ENCODE data around the gene CD300LD. TPM values are rescaled to one million over a fixed set of nuclear protein-coding genes. Genes with fewer than 3 reads are reported as not detected.

The CD300LD gene
- not detected in 2 replicates for total RNA-seq (2021)
- not detected for Bru-seq, nascent RNA
- BruChase-seq, experiment 1, labeled RNA remaining after a 2-hour chase: not detected
- BruChase-seq, experiment 2, labeled RNA remaining after a 6-hour chase: percentile 6 among the genes with signal in this experiment
- long read RNA-seq: 0 reads

GRCh38 chr17:74592087-74592990, at the start of gene CD300LD:
Gene CD300LD (minus strand): TSS chr17:74592283. CDS start chr17:74592202, 81 bp downstream.
- intact Hi-C loops (cut with micrococcal nuclease; ENCODE audit: unreplicated experiment): no loop called here
- CTCF ChIA-PET: no interaction called here
- no peak within 1 kb of the TSS for H3K27ac ChIP-seq (ENCODE audit: low read depth, low read length, poor library complexity, severe bottlenecking)
- H3K4me1 ChIP-seq (ENCODE audit: insufficient read depth, low read length, poor library complexity, severe bottlenecking): no peaks in the 10 kb centered on the region
- DNase-seq (ENCODE audit: low spot score): no peak
- H3K27me3 ChIP-seq (replicated peaks; ENCODE audit: insufficient read depth, low read depth, low read length, poor library complexity): peaks cover 6% of the 10 kb centered on the region
- TF ChIP-seq EZH2 (IDR thresholded peaks at IDR 0.05; ENCODE audit: borderline replicate concordance, low read depth, low read length, poor library complexity, severe bottlenecking): no peak
- TF ChIP-seq, protein P1, sequence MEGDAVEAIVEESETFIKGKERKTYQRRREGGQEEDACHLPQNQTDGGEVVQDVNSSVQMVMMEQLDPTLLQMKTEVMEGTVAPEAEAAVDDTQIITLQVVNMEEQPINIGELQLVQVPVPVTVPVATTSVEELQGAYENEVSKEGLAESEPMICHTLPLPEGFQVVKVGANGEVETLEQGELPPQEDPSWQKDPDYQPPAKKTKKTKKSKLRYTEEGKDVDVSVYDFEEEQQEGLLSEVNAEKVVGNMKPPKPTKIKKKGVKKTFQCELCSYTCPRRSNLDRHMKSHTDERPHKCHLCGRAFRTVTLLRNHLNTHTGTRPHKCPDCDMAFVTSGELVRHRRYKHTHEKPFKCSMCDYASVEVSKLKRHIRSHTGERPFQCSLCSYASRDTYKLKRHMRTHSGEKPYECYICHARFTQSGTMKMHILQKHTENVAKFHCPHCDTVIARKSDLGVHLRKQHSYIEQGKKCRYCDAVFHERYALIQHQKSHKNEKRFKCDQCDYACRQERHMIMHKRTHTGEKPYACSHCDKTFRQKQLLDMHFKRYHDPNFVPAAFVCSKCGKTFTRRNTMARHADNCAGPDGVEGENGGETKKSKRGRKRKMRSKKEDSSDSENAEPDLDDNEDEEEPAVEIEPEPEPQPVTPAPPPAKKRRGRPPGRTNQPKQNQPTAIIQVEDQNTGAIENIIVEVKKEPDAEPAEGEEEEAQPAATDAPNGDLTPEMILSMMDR (conservative IDR thresholded peaks at IDR 0.05; ENCODE audit: low read depth, low read length): no peak
- no peak within 1 kb of the TSS for H3K4me3 ChIP-seq (ENCODE audit: low read depth, low read length, poor library complexity, severe bottlenecking)
- no peaks in the 10 kb centered on the region for H3K36me3 ChIP-seq (ENCODE audit: insufficient read depth, low read length, poor library complexity, severe bottlenecking)
- POLR2A ChIA-PET (ENCODE audit: low non-redundant PET): no interaction called here
- no TSS peak for BruUV-seq (replicated peaks)
- no peaks in the 10 kb centered on the region for H3K9me3 ChIP-seq (ENCODE audit: low read depth, low read length, poor library complexity, severe bottlenecking)

DNA sequence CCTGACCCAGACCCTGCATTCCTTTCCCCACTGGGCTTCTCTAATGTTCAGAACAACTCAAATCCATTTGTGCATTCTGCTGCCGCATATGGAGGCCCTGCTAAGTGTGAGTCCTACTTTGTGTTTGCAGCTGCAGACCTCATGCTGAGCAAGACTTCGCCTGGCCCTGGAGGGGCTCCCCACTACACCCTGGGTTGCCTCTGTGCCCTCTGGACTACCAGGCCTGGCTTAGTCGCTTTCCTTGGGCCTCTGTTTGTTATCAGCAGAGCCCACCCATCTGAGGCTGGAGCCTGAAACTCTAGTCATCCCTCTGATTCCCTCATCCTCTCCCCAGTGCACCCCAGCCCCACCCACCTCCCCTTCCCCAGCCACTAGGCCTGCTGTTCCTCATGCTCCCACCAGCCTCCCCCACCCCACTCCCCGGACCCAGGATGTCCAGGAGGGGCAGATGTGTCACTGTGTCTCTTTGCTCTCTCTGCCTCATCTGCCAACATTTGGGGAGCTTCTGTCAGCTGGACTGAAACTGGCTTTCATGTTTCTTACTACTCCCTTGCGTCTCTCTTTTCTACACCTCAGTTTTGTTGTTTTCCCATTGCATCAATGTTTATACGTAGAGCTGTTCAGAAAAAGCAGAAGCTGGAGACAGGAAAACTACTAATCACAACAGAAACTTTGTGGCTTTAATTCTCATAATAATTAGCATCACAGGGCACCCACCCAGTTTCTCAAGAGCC, 49.3 kb upstream of the CD300LD start:
- H3K9me3 ChIP-seq (ENCODE audit: low read depth, low read length, poor library complexity, severe bottlenecking): no peaks in the 10 kb centered on the region
- intact Hi-C loops (cut with micrococcal nuclease; ENCODE audit: unreplicated experiment): no loop called here
- H3K27me3 ChIP-seq (replicated peaks; ENCODE audit: insufficient read depth, low read depth, low read length, poor library complexity): peaks cover 16% of the 10 kb centered on the region

GRCh38 chr17:74639704-74640151, 47.6 kb upstream of the CD300LD start:
- no TSS peak for BruUV-seq (replicated peaks)
- CTCF ChIA-PET: no interaction called here

More for the DNA sequence above, 49.3 kb upstream of the CD300LD start:
- ChIA-PET POLR2A (ENCODE audit: low non-redundant PET) (no interaction called here), CTCF (no interaction called here)
- Histone ChIP-seq H3K4me1 (ENCODE audit: insufficient read depth, low read length, poor library complexity, severe bottlenecking) (no peaks in the 10 kb centered on the region), H3K4me3 (ENCODE audit: low read depth, low read length, poor library complexity, severe bottlenecking) (no peak overlapping the region), H3K27ac (ENCODE audit: low read depth, low read length, poor library complexity, severe bottlenecking) (no peak overlapping the region), H3K36me3 (ENCODE audit: insufficient read depth, low read length, poor library complexity, severe bottlenecking) (no peaks in the 10 kb centered on the region)
- no TSS peak for BruUV-seq (replicated peaks)
- DNase-seq (ENCODE audit: low spot score): no peak
- TF ChIP-seq, protein P1 (conservative IDR thresholded peaks at IDR 0.05; ENCODE audit: low read depth, low read length): no peak
- TF ChIP-seq EZH2 (IDR thresholded peaks at IDR 0.05; ENCODE audit: borderline replicate concordance, low read depth, low read length, poor library complexity, severe bottlenecking): no peak

More at GRCh38 chr17:74639704-74640151, 47.6 kb upstream of the CD300LD start:
- no peaks in the 10 kb centered on the region for H3K36me3 ChIP-seq (ENCODE audit: insufficient read depth, low read length, poor library complexity, severe bottlenecking)
- no peak overlapping the region for H3K27ac ChIP-seq (ENCODE audit: low read depth, low read length, poor library complexity, severe bottlenecking)
- H3K9me3 ChIP-seq (ENCODE audit: low read depth, low read length, poor library complexity, severe bottlenecking): no peaks in the 10 kb centered on the region
- no peaks in the 10 kb centered on the region for H3K4me1 ChIP-seq (ENCODE audit: insufficient read depth, low read length, poor library complexity, severe bottlenecking)
- no peak for DNase-seq (ENCODE audit: low spot score)
- POLR2A ChIA-PET (ENCODE audit: low non-redundant PET): no interaction called here
- H3K27me3 ChIP-seq (replicated peaks; ENCODE audit: insufficient read depth, low read depth, low read length, poor library complexity): peaks cover 16% of the 10 kb centered on the region
- no peak for TF ChIP-seq EZH2 (IDR thresholded peaks at IDR 0.05; ENCODE audit: borderline replicate concordance, low read depth, low read length, poor library complexity, severe bottlenecking)
- TF ChIP-seq, protein P1 (conservative IDR thresholded peaks at IDR 0.05; ENCODE audit: low read depth, low read length): no peak
- intact Hi-C loops (cut with micrococcal nuclease; ENCODE audit: unreplicated experiment): no loop called here
- no peak overlapping the region for H3K4me3 ChIP-seq (ENCODE audit: low read depth, low read length, poor library complexity, severe bottlenecking)

All from A673 (cell line).